HepG2 (cell line): ENCODE data around the gene NMNAT3.

Source experiments
- BATF2 ChIP-seq: sonication (generic); formaldehyde crosslinking; IDR thresholded peaks from 2 replicates; pipeline ENCODE4 v1.8.0; 2022; ENCODE audit warnings: mild to moderate bottlenecking, missing genetic modification reagents, moderate library complexity
- CHD2 ChIP-seq: IDR thresholded peaks from 2 replicates; pipeline ENCODE4 v1.6.1; 2011; ENCODE audit warnings: low read depth, low read length, improper control_type of control experiment
- ETV5 ChIP-seq: IDR thresholded peaks from 2 replicates; pipeline ENCODE4 v1.6.1; 2018; ENCODE audit warnings: missing biosample characterization, missing genetic modification reagents, inconsistent platforms, borderline replicate concordance
- EZH2 ChIP-seq: conservative IDR thresholded peaks from 2 replicates; pipeline ENCODE4 v1.6.1; 2012; ENCODE audit warnings: mild to moderate bottlenecking, low read depth, low read length, moderate library complexity
- FOXK2 ChIP-seq: fragments of 450-650 bp; IDR thresholded peaks from 2 replicates; pipeline ENCODE4 v1.6.1; 2016
- HOXA9 ChIP-seq: sonication (generic); formaldehyde crosslinking; IDR thresholded peaks from 2 replicates; pipeline ENCODE4 v1.8.1; 2022; ENCODE audit warnings: missing genetic modification reagents, mild to moderate bottlenecking, moderate library complexity, borderline replicate concordance
- NFATC3 ChIP-seq: sonication (generic); formaldehyde crosslinking; IDR thresholded peaks from 2 replicates; pipeline ENCODE4 v1.5.1; 2020; ENCODE audit warnings: mild to moderate bottlenecking, missing genetic modification reagents
- POLR2AphosphoS5 ChIP-seq: IDR thresholded peaks from 2 replicates; pipeline ENCODE4 v1.6.1; 2012; ENCODE audit warnings: low read depth, low read length
- YY1 ChIP-seq: IDR thresholded peaks from 2 replicates; pipeline ENCODE4 v1.6.1; 2011; ENCODE audit warnings: low read length, low read depth, moderate library complexity, mild to moderate bottlenecking; ENCODE audit not compliant: insufficient read depth, insufficient replicate concordance
- ZNF253 ChIP-seq: sonication (generic); formaldehyde crosslinking; IDR thresholded peaks from 2 replicates; pipeline ENCODE4 v1.8.0; 2022; ENCODE audit warnings: mild to moderate bottlenecking, missing genetic modification reagents, borderline replicate concordance
- TF ChIP-seq, protein P1 (sequence below): sonication (generic); formaldehyde crosslinking; IDR thresholded peaks from 2 replicates; pipeline ENCODE4 v1.4.0; 2020; ENCODE audit warnings: missing genetic modification reagents
- TF ChIP-seq, protein P2 (sequence below), 2 experiments: fragments of 450-650 bp in 1 of 2; sonication (generic) in 1 of 2; formaldehyde crosslinking in 1 of 2; IDR thresholded peaks; 2 replicates each; pipeline versions ENCODE4 v1.6.1 to v1.8.0; 2016 to 2022; ENCODE audit warnings: antibody characterized with exemption in 1 of 2, mild to moderate bottlenecking in 1 of 2, missing genetic modification reagents in 1 of 2
- TF ChIP-seq, protein P3 (sequence below): IDR thresholded peaks from 2 replicates; pipeline ENCODE4 v1.6.1; 2016; ENCODE audit warnings: control low read depth

GRCh38 chr3:139586420-139587017 is 91.3 kb downstream of the NMNAT3 start:
- TF ChIP-seq, protein P1, sequence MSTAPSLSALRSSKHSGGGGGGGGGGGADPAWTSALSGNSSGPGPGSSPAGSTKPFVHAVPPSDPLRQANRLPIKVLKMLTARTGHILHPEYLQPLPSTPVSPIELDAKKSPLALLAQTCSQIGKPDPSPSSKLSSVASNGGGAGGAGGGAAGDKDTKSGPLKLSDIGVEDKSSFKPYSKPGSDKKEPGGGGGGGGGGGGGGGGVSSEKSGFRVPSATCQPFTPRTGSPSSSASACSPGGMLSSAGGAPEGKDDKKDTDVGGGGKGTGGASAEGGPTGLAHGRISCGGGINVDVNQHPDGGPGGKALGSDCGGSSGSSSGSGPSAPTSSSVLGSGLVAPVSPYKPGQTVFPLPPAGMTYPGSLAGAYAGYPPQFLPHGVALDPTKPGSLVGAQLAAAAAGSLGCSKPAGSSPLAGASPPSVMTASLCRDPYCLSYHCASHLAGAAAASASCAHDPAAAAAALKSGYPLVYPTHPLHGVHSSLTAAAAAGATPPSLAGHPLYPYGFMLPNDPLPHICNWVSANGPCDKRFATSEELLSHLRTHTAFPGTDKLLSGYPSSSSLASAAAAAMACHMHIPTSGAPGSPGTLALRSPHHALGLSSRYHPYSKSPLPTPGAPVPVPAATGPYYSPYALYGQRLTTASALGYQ (CRISPR knock-in tag): no peak
- no peak for TF ChIP-seq CHD2
- TF ChIP-seq ETV5 (CRISPR knock-in tag): no peak
- TF ChIP-seq EZH2: no peak
- TF ChIP-seq YY1: no peak
- TF ChIP-seq HOXA9 (CRISPR knock-in tag): no peak
- TF ChIP-seq, protein P2, sequence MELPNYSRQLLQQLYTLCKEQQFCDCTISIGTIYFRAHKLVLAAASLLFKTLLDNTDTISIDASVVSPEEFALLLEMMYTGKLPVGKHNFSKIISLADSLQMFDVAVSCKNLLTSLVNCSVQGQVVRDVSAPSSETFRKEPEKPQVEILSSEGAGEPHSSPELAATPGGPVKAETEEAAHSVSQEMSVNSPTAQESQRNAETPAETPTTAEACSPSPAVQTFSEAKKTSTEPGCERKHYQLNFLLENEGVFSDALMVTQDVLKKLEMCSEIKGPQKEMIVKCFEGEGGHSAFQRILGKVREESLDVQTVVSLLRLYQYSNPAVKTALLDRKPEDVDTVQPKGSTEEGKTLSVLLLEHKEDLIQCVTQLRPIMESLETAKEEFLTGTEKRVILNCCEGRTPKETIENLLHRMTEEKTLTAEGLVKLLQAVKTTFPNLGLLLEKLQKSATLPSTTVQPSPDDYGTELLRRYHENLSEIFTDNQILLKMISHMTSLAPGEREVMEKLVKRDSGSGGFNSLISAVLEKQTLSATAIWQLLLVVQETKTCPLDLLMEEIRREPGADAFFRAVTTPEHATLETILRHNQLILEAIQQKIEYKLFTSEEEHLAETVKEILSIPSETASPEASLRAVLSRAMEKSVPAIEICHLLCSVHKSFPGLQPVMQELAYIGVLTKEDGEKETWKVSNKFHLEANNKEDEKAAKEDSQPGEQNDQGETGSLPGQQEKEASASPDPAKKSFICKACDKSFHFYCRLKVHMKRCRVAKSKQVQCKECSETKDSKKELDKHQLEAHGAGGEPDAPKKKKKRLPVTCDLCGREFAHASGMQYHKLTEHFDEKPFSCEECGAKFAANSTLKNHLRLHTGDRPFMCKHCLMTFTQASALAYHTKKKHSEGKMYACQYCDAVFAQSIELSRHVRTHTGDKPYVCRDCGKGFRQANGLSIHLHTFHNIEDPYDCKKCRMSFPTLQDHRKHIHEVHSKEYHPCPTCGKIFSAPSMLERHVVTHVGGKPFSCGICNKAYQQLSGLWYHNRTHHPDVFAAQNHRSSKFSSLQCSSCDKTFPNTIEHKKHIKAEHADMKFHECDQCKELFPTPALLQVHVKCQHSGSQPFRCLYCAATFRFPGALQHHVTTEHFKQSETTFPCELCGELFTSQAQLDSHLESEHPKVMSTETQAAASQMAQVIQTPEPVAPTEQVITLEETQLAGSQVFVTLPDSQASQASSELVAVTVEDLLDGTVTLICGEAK (IDR thresholded peaks at IDR 0.05): no peak
- TF ChIP-seq, protein P2 (CRISPR knock-in tag; IDR thresholded peaks at IDR 0.05): no peak
- TF ChIP-seq, protein P3, sequence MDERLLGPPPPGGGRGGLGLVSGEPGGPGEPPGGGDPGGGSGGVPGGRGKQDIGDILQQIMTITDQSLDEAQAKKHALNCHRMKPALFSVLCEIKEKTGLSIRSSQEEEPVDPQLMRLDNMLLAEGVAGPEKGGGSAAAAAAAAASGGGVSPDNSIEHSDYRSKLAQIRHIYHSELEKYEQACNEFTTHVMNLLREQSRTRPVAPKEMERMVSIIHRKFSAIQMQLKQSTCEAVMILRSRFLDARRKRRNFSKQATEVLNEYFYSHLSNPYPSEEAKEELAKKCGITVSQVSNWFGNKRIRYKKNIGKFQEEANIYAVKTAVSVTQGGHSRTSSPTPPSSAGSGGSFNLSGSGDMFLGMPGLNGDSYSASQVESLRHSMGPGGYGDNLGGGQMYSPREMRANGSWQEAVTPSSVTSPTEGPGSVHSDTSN (CRISPR knock-in tag): no peak
- TF ChIP-seq ZNF253 (CRISPR knock-in tag): no peak
- no peak for TF ChIP-seq POLR2AphosphoS5
- TF ChIP-seq BATF2 (CRISPR knock-in tag): no peak
- no peak for TF ChIP-seq NFATC3 (CRISPR knock-in tag)
- no peak for TF ChIP-seq FOXK2
